PFSK-1 (cell line): Measurements from ENCODE around the gene SLC44A5. TPM values are rescaled to one million over a fixed set of nuclear protein-coding genes. Genes with fewer than 3 reads are reported as not detected.

Experiments
- FOXP2 ChIP-seq: optimal IDR thresholded peaks from 2 replicates; pipeline ENCODE3; 2011; ENCODE audit warnings: borderline replicate concordance, control low read depth, inconsistent platforms; ENCODE audit not compliant: insufficient read depth; ENCODE audit errors: extremely low read length, extremely low read depth
- POLR2AphosphoS5 ChIP-seq: IDR thresholded peaks from 2 replicates; pipeline ENCODE4 v1.6.1; 2012; ENCODE audit warnings: low read depth, mild to moderate bottlenecking, control low read depth, low read length, moderate library complexity
- REST ChIP-seq, 2 experiments: IDR thresholded peaks; 2 replicates each; pipeline versions ENCODE4 v1.6.1 to v1.8.0; 2011 to 2012; ENCODE audit warnings: low read depth in 2 of 2, low read length in 2 of 2, control low read depth in 1 of 2, inconsistent platforms in 1 of 2, mild to moderate bottlenecking in 1 of 2, moderate library complexity in 1 of 2; ENCODE audit not compliant: insufficient read depth in 1 of 2
- SIN3A ChIP-seq: IDR thresholded peaks from 2 replicates; pipeline ENCODE4 v1.6.1; 2012; ENCODE audit warnings: mild to moderate bottlenecking, low read length, moderate library complexity, borderline replicate concordance; ENCODE audit not compliant: insufficient read depth
- TAF1 ChIP-seq: IDR thresholded peaks from 2 replicates; pipeline ENCODE4 v1.6.1; 2012; ENCODE audit warnings: low read length, control low read depth, borderline replicate concordance; ENCODE audit not compliant: insufficient read depth
- polyA plus RNA-seq: library from polyadenylated mRNA; unstranded; fragments of >200 nt; gene quantifications from one replicate; pipeline ENCODE4 v1.2.1, GENCODE V29; 2012; ENCODE audit warnings: low read depth, missing spikeins; ENCODE audit not compliant: insufficient read length

Gene SLC44A5
- 1.3 TPM for polyA plus RNA-seq

DNA sequence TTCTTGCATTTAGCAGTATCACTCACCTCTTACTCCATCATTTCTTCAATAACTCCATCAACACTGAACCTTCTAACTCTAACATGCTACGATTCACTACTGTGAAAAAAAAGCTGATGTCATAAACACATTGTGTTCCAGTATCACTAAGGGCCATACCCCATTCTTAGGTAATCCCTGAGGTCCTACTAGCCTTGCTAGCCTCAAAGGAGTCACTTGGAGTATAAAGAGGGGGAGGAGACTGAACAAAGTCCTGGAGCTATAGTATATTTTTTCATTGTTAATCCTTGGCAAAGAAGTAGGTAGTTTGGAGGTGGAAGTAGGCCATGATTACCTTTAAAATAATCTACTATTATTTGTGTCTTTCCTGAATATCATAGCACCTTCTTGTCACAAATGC, at the start of gene SLC44A5:
Gene SLC44A5 (minus strand): TSS at position 101 of the 400 bp plus-strand sequence. CDS start 69,667 bp downstream, outside the sequence.
- TF ChIP-seq SIN3A, result no peak
- no peak for TF ChIP-seq POLR2AphosphoS5
- TF ChIP-seq TAF1, result no peak
- no peak for TF ChIP-seq FOXP2
- no peak for TF ChIP-seq REST (IDR thresholded peaks at IDR 0.05; ENCODE audit: insufficient read depth in 1 of 2, low read depth in 2 of 2, low read length in 2 of 2)

DNA sequence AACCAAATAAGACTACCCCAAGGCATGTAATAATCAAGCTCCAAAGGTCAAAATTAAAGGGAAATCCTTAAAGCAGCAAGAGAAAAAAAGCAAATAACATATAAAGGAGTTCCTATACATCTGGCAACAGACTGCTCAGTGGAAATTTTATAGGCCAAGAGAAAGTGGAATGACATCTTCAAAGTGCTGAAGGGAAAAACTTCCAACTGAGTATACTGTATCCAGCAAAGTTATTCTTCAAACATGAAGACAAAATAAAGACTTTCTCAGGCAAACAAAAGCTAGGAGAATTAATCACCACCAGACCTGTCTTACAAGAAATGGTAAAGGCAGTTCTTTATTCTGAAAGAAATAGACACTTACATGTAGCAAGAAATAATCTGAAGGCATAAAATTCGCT, 45.0 kb upstream of the SLC44A5 start:
- TF ChIP-seq FOXP2 (no peak), POLR2AphosphoS5 (no peak), SIN3A (no peak), REST (IDR thresholded peaks at IDR 0.05; ENCODE audit: insufficient read depth in 1 of 2, low read depth in 2 of 2, low read length in 2 of 2) (no peak), TAF1 (no peak)

DNA sequence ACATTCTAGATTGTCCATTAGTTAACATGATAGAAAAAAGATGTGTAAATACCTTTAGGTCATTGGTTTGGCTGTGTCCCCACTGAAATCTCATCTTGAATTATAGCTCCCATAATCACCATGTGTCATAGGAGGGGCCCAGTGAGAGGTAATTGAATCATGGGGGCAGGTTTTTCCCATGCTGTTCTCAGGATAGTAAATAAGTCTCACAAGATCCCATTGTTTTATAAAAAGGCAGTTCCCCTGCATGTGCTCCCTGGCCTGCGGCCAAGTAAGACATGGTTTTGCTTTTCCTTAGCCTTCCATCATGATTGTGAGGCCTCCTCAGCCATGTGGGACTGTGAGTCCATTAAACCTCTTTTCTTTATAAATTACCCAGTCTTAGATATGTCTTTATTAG, 32.5 kb upstream of the SLC44A5 start:
- TF ChIP-seq POLR2AphosphoS5, result no peak
- no peak for TF ChIP-seq SIN3A
- TF ChIP-seq FOXP2, result no peak
- no peak for TF ChIP-seq TAF1
- no peak for TF ChIP-seq REST (IDR thresholded peaks at IDR 0.05; ENCODE audit: insufficient read depth in 1 of 2, low read depth in 2 of 2, low read length in 2 of 2)

- no peak for TF ChIP-seq SIN3A
- TF ChIP-seq REST (IDR thresholded peaks at IDR 0.05; ENCODE audit: insufficient read depth in 1 of 2, low read depth in 2 of 2, low read length in 2 of 2), result no peak
- TF ChIP-seq POLR2AphosphoS5, result no peak
Measured at GRCh38 chr1:75641325-75641724, 30.4 kb upstream of the SLC44A5 start.

DNA sequence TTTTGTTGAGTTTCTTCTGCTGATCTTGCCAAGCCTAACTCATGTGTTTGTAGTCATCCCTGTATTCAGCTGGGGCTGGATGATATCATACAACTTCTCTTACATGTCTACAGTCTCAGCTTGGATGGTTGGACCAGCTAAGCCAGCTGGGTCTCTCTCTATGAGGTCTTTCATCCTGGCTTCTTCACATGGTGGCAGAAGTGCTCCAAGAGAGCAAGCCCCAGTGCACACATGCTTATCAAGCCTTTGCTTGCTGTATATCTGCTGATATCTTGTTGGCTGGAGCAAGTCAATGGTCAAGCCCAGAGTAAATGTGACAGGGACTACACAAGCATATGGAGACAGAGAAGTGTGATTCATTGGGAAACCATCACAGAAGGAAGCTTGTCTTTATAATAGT, 29.2 kb upstream of the SLC44A5 start:
- TF ChIP-seq TAF1 (no peak), SIN3A (no peak), POLR2AphosphoS5 (no peak), REST (IDR thresholded peaks at IDR 0.05; ENCODE audit: insufficient read depth in 1 of 2, low read depth in 2 of 2, low read length in 2 of 2) (no peak), FOXP2 (no peak)
